ENCODE measurements around the gene MYOM1.

MYOM1 gene

DNA sequence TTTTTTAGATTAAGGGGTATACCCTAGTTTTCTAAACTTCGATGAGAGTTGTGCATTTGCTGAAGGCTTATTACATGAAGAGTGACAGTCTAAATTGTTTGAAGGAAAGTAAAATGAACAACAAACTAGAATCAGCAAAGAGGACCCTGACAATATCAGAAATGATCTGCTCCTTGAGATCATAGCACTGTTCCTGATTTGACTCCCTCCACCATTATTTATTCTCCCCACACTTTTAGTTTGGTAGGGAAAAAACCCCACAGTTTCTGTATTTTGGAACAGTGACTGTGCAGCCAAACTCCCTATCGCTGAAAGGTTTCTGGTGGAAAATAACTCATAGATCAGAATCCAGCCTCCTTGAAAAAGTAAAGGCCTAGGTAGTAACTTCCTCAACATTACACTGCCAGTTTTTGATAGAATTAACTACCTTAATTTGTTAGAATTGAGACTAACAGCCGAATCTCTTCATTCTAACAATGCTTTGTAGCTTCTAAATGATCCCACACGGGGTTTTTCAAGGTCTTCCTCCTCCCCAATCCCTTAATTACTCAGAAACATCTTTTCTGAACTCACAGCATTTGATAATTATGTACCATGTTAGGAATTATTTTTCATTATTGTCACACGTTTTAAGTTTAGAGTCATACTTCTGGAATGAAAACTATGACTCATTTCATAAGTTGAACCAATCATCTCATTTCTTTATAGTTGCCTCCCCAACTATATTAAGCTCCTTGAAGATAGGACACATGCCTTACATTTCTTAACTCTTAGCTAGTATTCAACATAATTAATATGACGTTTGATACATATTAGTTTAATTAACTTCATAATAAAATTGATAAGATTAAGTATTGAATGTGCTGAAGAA lies 30.7 kb upstream of the MYOM1 start:
- no peak for DNase-seq (ENCODE audit: low read depth in 1 of 2, low spot score in 1 of 2)

DNA sequence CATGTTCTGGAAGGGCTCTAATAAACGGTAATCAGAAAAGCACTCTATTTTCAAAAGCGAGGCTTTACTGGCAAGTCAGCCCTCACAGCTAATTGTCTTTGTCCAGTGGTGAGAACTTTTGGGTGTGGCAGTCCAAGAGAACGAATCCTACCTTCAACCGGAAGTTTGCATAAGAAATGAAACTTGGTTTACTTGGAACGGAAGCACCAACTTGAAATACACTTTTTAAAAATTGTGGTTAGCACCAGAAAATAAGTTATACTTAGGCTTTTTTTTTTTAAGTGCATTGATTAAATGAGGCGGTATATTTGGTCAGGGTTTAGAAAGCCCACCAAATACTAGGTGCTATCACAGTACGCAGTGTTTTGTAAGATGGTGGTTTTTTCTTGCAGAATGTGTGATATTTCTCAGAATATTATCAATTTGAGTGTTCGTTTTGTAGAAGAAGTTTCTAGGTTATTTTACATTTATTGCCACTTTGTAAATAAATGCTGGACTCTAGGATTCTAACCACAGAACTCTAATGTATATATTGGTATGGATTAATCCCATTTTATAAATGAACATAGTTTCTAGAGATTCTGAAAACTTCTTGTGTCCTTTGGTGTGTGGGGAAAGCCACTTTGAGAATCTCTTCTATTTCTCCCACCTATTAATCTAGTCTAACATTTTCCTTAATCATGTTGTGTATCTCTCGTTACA lies 29.0 kb upstream of the MYOM1 start:
- no peak for DNase-seq (ENCODE audit: low read depth in 1 of 2, low spot score in 1 of 2)

- peak in 1 of 2 donors; percentile 7 for DNase-seq (ENCODE audit: low read depth in 1 of 2, low spot score in 1 of 2)
Measured at GRCh38 chr18:3248062-3248657, 28.4 kb upstream of the MYOM1 start.

- peak; percentile 80 to 85 for DNase-seq (ENCODE audit: low read depth in 1 of 2, low spot score in 1 of 2)
Measured at GRCh38 chr18:3247240-3248061, 27.7 kb upstream of the MYOM1 start, which contains the start of gene MYL12A. MYL12A (plus strand) TSS chr18:3247801; CDS start chr18:3253248, 5,447 bp downstream.

GRCh38 chr18:3246635-3247239 lies 27.0 kb upstream of the MYOM1 start:
- DNase-seq (ENCODE audit: low read depth in 1 of 2, low spot score in 1 of 2): no peak

GRCh38 chr18:3245853-3246634 lies 26.3 kb upstream of the MYOM1 start:
- peak; percentile 44 to 57 for DNase-seq (ENCODE audit: low read depth in 1 of 2, low spot score in 1 of 2)

DNA sequence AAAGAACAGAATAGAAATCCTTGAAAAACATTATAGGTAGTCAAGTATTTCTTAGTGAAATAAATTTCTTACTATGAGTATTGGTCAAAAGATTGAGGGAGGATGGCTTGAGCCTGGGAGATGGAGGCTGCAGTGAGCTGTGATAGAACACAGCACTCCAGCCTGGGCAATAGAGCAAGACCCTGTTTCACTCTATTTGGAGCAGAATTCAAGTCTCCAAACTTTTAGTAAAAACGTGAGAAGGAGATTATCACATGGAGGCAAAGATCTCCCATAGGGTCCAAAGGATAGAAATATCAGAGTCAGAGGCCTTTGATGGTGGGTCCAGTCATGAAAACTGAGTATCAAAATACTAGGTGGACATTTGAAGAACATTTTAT lies 25.4 kb upstream of the MYOM1 start:
- no peak for DNase-seq (ENCODE audit: low read depth in 1 of 2, low spot score in 1 of 2)

- DNase-seq (ENCODE audit: low read depth in 1 of 2, low spot score in 1 of 2): no peak
Measured at GRCh38 chr18:3238742-3239141, 19.0 kb upstream of the MYOM1 start.

- DNase-seq (ENCODE audit: low read depth in 1 of 2, low spot score in 1 of 2): no peak
Measured at GRCh38 chr18:3236470-3236869, 16.7 kb upstream of the MYOM1 start.

DNA sequence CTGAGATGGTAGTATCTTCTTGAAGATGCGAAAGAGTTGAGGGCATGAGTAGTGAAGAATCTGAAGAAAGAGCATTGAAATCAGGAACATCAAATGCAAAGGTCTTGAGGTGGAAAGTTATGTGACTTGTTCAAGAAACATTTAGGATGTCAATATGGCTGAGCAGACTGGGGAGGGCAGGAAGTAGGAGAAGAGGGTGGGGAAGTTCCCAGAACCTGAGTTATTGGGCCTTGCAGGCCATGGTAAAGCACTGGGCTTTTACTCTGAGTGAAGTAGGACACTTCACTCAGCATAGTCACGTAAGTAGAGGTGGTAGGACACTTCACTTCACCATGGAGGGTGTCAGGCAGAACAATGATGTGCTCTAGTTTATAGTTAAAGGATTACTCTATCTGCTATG lies 16.1 kb upstream of the MYOM1 start:
- DNase-seq (ENCODE audit: low read depth in 1 of 2, low spot score in 1 of 2): no peak

GRCh38 chr18:3234457-3234856 lies 14.7 kb upstream of the MYOM1 start:
- no peak for DNase-seq (ENCODE audit: low read depth in 1 of 2, low spot score in 1 of 2)

GRCh38 chr18:3233433-3234168 lies 13.8 kb upstream of the MYOM1 start:
- no peak for DNase-seq (ENCODE audit: low read depth in 1 of 2, low spot score in 1 of 2)

- DNase-seq (ENCODE audit: low read depth in 1 of 2, low spot score in 1 of 2): no peak
Measured at GRCh38 chr18:3233004-3233403, 13.2 kb upstream of the MYOM1 start.

- no peak for DNase-seq (ENCODE audit: low read depth in 1 of 2, low spot score in 1 of 2)
Measured at GRCh38 chr18:3230401-3231334, 10.9 kb upstream of the MYOM1 start.

- no peak for DNase-seq (ENCODE audit: low read depth in 1 of 2, low spot score in 1 of 2)
Measured at GRCh38 chr18:3226048-3226447, 6.3 kb upstream of the MYOM1 start.

DNA sequence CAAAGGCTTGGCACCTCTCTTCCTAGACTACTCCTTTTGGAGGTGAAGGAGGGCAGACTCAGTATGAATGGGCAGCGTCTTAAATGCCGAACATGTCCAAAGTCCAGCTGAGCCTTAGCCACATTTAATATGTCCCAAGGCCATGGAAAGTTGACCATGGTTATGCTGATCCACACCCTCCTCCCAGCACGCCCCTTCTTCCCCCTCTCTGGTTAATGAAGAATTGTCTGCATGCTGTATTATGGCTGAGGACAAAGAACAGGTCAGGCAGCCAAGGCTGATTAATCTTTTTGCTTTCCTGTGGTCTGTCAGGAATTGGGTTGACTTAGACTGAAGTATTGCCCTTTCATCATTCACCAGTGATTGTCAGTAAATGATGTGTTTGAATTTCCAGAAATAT lies 5.8 kb upstream of the MYOM1 start:
- DNase-seq (ENCODE audit: low read depth in 1 of 2, low spot score in 1 of 2): no peak

DNA sequence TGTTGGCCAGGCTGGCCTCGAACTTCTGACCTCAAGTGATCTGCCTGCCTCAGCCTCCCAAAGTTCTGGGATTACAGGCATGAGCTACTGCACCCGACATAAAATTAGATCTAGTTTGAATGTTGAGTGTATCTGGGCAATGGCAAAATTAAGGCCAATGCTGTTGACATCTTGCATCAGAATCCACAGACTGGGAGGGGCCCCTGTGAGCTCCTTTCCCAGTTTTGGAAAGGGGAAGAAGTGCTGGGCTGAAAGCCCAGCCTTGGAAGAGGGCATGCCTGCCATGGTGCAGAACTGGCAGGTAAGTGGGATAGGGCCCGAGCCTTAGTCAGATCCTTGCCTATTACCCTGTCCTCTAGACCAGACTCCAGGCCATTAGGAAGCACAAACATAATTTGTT lies 4.5 kb upstream of the MYOM1 start:
- DNase-seq (ENCODE audit: low read depth in 1 of 2, low spot score in 1 of 2): no peak

- no peak for DNase-seq (ENCODE audit: low read depth in 1 of 2, low spot score in 1 of 2)
Measured at GRCh38 chr18:3223356-3223755, 3.6 kb upstream of the MYOM1 start.
